GM19397 (cell line): ENCODE data around the gene PCGF1.
"Not testable (repeated sequence)": the region's sequence is repeated elsewhere in the genome, so short reads cannot be mapped to it uniquely, and the experiment has no call there.

Experiments used
- ATAC-seq: cut with Tn5 transposase; IDR thresholded peaks from one replicate; pipeline ENCODE4 v1.9.1; 2021; ENCODE audit warnings: mild to moderate bottlenecking, moderate library complexity; ENCODE audit not compliant: unreplicated experiment

Gene PCGF1

GRCh38 chr2:74499940-74500577, 7.4 kb downstream of the PCGF1 start:
- no peak for ATAC-seq

DNA sequence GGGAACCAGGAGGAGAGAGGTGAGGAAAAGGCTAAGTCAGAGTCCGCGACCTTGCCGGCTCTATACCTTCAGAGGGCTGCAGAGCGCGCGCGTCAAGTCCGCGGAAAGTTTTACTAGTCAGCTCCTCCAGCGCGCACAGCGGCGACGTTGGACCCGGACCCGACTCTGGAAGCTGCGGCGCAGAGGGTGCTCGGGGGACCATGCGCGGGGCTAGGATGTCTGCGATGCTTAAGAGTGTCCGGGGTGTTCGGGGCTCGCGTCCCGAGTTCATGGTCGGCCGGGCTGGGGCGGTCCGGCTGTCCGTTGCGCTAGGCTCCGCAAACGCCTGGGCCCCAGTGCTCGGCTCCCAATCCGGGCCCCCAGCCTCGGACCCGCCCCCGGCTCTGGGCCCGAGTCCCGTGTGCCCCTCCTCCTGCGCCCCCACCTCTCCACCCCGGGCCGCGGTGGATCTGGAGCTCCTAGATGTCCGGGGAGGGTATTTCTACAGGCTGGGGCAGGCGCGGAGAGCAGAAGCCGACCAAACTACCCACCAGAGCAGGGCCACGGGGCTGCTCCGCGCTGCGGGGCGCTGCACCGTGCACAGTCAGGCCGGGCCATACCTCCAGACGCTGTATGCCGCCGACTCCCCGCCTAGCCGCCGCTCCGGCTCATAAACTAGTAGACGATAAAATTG, 8.1 kb downstream of the PCGF1 start, which contains the start of gene LBX2:
TSS of gene LBX2 (minus strand) at position 337 of the 673 bp plus-strand sequence. CDS start at position 271, 66 bp downstream.
- ATAC-seq: no peak

DNA sequence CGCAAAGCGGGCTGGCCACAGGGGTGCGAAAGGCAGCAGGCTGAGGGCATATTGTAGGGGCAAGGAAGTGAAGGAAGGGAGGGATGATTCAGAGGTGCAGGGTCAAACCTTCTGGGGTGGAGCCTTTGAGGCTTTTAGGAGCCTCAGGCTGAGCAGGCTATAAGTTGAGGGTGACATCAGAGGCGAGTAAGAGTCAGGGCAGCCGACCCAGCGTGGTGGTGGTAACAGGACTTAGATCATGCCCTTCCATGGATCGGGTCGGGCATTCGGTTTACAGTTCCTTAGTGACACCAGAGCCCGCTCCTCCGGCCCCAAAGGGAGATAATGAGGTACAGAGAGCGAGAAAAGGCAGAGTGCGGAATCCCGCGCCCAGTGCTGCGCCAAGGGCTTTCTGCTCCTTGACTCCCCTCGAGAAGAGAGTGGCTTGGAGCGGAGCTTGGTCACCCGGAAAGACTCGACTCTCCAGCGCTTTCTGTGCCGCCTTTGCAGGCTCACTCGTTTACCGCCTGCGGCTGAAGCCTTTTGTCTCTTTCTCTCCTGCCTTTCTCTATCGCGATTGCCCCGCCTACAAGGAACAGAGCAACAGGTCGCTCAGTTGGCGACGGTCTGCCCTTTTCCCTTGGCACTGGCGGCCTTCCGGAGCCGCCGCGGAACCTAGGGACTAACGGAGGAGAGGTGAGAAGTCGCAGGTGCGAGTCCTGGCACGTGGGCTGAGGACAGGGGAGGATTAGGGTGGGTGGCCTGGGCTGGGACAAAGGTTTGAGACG, 8.8 kb downstream of the PCGF1 start:
- ATAC-seq: no peak

- no peak for ATAC-seq
Measured at GRCh38 chr2:74497777-74498499, 9.6 kb downstream of the PCGF1 start.

- no peak for ATAC-seq
Measured at GRCh38 chr2:74496997-74497776, 10.3 kb downstream of the PCGF1 start.

GRCh38 chr2:74495440-74495839, 12.1 kb downstream of the PCGF1 start:
- no peak for ATAC-seq

- ATAC-seq: no peak
Measured at GRCh38 chr2:74493546-74493945, 13.9 kb downstream of the PCGF1 start.

GRCh38 chr2:74491648-74492544, 15.6 kb downstream of the PCGF1 start:
- ATAC-seq: no peak

- ATAC-seq: no peak
Measured at GRCh38 chr2:74489906-74490305, 17.6 kb downstream of the PCGF1 start.

- no peak for ATAC-seq
Measured at GRCh38 chr2:74488643-74489481, 18.6 kb downstream of the PCGF1 start.

DNA sequence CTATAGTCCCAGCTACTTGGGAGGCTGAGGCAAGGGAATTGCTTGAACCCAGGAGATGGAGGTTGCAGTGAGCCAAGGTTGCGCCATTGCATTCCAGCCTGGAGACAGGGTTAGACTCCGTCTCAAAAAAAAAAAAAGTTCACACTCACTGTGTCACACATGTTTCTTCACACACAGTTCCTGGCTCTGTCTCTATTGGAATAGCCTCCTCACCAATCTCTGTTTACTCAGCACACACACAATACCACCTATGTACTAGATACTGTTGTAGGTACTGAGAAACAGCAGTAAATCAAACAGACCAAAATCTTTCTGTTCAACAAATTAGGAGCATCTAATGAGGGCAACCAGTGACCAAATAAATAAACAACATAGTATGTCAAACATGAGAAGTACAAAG, 21.4 kb downstream of the PCGF1 start:
- no peak for ATAC-seq

GRCh38 chr2:74483675-74484164, 23.8 kb downstream of the PCGF1 start:
- ATAC-seq: not testable (repeated sequence)

- peak; percentile 83 for ATAC-seq
Measured at GRCh38 chr2:74482801-74483674, 24.5 kb downstream of the PCGF1 start, which contains the start of the genes CCDC142 and TTC31. CCDC142 (minus strand) TSS chr2:74482998; CDS start chr2:74482837, 161 bp downstream. TTC31 (plus strand) TSS chr2:74483081; CDS start chr2:74483096, 15 bp downstream.

- peak; percentile 51 for ATAC-seq
Measured at GRCh38 chr2:74481961-74482800, 25.3 kb downstream of the PCGF1 start.

- no peak for ATAC-seq
Measured at GRCh38 chr2:74481431-74481830, 26.1 kb downstream of the PCGF1 start.

DNA sequence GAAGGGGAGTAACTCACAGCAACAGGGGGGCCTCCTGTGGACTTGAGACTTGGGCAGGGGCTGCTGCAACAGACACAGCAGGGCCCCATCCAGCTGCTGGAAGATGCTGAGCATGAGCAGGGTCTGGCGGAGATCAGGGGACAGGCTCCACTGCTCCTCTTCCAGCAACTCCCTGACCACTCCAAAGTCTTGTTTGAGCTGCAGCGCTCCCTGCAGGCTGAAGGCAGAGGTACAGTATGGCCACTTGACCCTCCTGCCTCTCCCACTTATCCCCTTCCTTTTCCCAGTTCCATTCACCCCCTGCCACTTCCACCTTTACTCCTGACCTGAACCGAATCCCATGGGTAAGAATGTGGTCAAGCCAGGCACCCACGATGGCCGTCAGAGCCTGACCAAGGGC, 32.6 kb downstream of the PCGF1 start:
- ATAC-seq: no peak
